D721Med (cell line): ENCODE measurements around the gene XPO1.
"Not testable (repeated sequence)": the region's sequence is repeated elsewhere in the genome, so short reads cannot be mapped to it uniquely, and the experiment has no call there.

Experiments
- DNase-seq: peaks from one replicate; pipeline ENCODE4 v3.0.0; 2011; ENCODE audit warnings: low spot score; ENCODE audit not compliant: insufficient read length
- FAIRE-seq: peaks from 2 replicates; lab custom pipeline; 2011; peaks lifted over from hg19 to GRCh38; lab: Jason Lieb, UNC
- TF ChIP-seq, protein P1 (sequence below): IDR thresholded peaks from 2 replicates; pipeline ENCODE4 v1.5.1; 2012; ENCODE audit warnings: mild to moderate bottlenecking, control low read depth; ENCODE audit not compliant: insufficient read depth; ENCODE audit errors: missing control alignments

Gene XPO1

GRCh38 chr2:61499060-61499459 is 39.1 kb downstream of the XPO1 start:
- TF ChIP-seq, protein P1, sequence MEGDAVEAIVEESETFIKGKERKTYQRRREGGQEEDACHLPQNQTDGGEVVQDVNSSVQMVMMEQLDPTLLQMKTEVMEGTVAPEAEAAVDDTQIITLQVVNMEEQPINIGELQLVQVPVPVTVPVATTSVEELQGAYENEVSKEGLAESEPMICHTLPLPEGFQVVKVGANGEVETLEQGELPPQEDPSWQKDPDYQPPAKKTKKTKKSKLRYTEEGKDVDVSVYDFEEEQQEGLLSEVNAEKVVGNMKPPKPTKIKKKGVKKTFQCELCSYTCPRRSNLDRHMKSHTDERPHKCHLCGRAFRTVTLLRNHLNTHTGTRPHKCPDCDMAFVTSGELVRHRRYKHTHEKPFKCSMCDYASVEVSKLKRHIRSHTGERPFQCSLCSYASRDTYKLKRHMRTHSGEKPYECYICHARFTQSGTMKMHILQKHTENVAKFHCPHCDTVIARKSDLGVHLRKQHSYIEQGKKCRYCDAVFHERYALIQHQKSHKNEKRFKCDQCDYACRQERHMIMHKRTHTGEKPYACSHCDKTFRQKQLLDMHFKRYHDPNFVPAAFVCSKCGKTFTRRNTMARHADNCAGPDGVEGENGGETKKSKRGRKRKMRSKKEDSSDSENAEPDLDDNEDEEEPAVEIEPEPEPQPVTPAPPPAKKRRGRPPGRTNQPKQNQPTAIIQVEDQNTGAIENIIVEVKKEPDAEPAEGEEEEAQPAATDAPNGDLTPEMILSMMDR, result no peak
- DNase-seq (no peak), FAIRE-seq (no peak)

- FAIRE-seq (no peak), DNase-seq (no peak)
- TF ChIP-seq, protein P1, result no peak
Observed at GRCh38 chr2:61493523-61493942, 44.6 kb downstream of the XPO1 start.

GRCh38 chr2:61492476-61492875 is 45.7 kb downstream of the XPO1 start:
- TF ChIP-seq, protein P1, result no peak
- DNase-seq (no peak), FAIRE-seq (no peak)

- TF ChIP-seq, protein P1, result no peak
- no peak for DNase-seq
- no peak for FAIRE-seq
Observed at GRCh38 chr2:61485281-61485680, 52.9 kb downstream of the XPO1 start.

GRCh38 chr2:61478086-61478485 is 60.1 kb downstream of the XPO1 start:
- TF ChIP-seq, protein P1, result no peak
- FAIRE-seq, result no peak
- no peak for DNase-seq

DNA sequence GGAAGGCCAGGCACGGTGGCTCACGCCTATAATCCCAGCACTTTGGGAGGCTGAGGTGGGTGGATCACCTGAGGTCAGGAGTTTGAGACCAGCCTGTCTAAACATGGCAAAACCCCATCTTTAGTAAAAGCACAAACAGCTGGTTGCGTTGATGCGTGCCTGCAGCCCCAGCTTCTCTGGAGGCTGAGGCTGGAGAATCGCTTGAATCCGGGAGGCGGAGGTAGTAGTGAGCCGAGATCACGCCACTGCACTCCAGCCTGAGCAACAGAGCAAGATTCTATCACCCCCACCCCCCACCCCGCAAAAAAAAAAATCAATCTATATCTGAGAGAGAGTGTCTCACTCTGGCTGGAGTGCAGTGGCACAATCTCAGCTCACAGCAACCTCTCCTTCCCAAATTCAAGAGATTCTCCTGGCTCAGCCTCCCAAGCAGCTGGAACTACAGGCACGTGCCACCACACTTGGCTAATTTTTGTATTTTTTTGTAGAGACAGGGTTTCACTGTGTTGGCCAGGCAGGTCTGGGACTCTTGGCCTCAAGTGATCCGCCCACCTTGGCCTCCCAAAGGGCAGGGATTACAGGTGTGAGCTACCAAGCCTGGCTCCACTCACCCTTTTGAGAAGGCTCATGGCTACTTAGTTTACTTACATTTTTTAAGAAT is 61.1 kb downstream of the XPO1 start:
- not testable (repeated sequence) for FAIRE-seq, DNase-seq

- TF ChIP-seq, protein P1, result no peak
- FAIRE-seq (no peak), DNase-seq (no peak)
Observed at GRCh38 chr2:61471905-61472805, 66.0 kb downstream of the XPO1 start.
